ENCODE data around the gene PNRC2.

DNA sequence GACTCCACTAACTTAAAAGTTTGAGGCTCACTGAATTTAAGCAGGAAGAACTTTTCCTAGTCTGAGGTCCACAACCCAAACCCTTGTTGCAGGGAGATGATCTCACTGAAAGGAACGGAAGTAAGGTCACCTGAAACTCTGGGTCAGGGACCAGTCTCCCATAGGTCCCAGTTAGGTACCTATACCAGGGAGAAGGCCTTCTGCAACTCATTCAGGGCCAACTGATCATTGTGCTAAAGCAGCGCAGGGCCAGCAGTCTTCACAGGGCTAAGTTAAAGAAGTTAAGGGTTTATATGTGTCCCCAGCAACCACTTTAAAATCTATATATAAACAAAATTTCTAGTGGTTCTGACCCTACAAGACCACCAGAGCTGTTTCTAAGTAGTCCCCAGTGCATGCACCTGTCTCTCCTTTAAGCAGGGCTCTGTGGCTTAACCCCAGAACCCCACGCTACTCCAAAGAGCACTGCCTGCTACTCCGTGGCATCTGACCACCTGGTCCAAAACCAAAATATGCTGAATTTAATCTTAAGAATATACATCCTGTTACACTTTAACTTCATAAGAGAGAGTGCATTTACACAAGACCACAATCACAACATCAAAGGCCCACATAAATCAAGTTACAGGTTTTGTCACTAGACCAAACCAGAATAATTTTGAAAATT is 17.7 kb downstream of the PNRC2 start:
- TF ChIP-seq, protein P1, sequence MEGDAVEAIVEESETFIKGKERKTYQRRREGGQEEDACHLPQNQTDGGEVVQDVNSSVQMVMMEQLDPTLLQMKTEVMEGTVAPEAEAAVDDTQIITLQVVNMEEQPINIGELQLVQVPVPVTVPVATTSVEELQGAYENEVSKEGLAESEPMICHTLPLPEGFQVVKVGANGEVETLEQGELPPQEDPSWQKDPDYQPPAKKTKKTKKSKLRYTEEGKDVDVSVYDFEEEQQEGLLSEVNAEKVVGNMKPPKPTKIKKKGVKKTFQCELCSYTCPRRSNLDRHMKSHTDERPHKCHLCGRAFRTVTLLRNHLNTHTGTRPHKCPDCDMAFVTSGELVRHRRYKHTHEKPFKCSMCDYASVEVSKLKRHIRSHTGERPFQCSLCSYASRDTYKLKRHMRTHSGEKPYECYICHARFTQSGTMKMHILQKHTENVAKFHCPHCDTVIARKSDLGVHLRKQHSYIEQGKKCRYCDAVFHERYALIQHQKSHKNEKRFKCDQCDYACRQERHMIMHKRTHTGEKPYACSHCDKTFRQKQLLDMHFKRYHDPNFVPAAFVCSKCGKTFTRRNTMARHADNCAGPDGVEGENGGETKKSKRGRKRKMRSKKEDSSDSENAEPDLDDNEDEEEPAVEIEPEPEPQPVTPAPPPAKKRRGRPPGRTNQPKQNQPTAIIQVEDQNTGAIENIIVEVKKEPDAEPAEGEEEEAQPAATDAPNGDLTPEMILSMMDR (conservative IDR thresholded peaks at IDR 0.05): no peak
- TF ChIP-seq EZH2 (IDR thresholded peaks at IDR 0.05; ENCODE audit: low read depth): no peak

All from PC-9 (cell line).